GM19438 (cell line): ENCODE results near the gene ZNF136.

Experiments used
- ATAC-seq: cut with Tn5 transposase; IDR thresholded peaks from one replicate; pipeline ENCODE4 v1.9.1; 2021; ENCODE audit warnings: low read depth; ENCODE audit not compliant: unreplicated experiment

Gene ZNF136

DNA sequence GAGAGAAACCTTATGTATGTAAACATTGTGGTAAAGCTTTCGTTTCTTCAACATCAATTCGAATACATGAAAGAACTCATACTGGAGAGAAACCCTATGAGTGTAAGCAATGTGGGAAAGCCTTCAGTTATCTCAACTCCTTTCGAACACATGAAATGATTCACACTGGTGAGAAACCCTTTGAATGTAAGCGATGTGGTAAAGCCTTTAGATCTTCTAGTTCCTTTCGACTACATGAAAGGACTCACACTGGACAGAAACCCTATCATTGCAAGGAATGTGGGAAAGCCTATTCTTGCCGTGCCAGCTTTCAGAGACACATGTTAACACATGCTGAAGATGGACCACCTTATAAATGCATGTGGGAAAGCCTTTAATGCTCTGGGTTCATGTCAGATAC lies 24.7 kb downstream of the ZNF136 start:
- no peak for ATAC-seq

DNA sequence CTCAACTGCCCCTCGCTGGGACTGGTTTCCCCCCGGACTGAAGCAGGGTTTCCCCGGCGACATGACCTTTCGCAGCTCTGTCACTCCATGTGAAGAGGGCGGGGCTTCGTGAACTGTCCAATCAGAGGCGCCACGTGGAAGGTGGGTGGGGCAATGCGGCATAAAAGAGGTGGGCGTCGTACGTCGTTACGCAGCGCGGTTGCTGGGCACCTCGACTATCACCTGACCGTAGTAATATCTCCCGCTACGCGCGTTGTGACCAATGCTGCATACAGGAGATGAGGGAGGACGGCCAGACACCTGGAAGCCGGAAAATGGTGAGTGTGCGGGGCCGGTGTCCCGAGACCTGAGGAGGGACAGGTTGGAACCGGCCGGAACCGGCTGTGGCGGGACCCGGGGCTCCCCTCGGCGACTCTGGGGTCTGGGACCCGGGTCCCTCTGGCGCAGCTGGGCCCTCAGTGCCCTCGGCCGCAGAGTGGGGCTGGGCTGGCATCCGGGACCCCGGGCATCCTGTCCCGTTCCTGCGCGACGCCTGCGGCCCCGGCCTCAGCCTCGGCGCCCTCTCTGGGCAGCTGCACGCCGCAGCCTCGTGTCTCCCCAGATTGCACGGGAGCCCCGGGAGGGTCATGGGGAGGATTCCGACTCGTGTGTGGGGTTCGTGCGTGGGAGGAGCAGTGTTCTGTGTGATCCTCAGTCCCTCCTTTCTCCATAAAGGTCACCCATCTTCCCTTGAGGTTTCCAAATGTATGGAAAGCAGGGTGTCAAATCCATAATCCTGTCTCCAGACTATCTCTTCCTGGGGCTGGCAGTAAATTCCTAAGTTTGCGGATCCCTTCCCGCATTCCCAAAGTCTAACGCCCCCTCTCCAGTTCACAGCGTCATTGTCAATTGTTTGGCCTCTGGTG lies 32.2 kb downstream of the ZNF136 start:
- ATAC-seq: no peak

DNA sequence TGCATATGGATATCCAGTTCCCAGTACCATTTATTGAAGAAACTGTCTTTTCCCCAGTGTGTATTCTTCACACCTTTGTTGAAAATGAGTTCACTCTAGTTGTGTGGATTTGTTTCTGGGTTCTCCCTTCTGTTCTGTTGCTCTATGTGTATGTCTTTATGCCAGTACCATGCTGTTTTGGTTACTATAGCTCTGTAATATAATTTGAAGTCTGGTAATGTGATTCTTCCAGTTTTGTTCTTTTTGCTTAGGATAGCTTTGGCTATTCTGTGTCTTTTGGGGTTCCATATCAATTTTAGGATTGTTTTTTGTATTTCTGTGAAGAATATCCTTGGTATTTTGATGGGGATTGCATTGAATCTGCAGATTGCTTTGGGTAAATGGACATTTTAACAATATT lies 35.2 kb downstream of the ZNF136 start:
- ATAC-seq: no peak

DNA sequence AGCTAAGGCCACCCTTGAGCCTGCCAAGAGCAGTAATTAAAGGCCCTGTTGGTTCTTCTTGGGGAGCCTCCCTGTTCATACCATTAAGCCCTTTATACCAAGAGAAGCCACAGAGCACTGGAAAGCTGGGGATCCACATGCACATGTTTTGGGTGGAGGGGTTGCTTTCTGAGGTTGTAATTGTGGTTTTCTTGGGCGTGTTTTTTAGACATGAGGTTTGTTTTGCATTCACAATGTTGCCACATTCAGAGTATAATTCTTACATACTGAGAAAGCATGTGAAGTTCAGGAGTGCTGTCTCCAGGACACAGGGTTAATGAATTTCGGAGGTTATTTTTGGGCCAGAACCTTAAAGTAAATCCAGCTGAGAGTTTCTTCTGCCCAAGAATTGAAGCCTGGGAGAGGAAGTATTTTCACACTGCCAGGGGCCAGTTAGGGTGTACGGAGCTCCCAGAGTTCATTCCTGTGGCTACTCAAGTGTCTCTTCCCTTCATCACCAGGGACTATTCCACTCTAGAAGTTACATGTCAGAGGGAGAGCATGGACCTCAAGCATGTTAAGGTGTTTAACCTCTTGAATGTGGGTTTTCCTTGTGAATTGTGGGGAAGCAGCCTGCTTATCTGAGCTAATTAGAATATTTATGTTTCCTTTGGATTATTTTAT lies 37.0 kb downstream of the ZNF136 start:
- no peak for ATAC-seq

DNA sequence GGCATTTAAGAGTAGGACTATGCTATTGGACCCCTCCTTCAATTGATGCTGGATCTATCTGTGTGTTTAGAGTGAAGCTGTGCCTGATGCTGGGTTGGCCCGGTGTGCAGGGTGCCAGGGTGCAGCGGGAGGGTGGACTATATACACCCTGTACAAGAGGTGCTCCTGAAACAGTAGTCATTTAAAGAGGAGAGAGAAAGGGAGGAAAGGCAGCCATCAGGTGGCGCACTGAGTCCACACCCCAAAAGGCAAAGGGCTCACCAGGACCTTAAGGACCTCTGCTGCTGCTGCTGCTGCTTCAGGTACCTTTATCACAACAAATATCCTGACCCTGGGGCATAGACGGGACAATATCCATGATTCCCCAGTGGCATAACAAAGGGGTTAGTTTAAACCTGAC lies 39.4 kb downstream of the ZNF136 start:
- ATAC-seq: no peak

DNA sequence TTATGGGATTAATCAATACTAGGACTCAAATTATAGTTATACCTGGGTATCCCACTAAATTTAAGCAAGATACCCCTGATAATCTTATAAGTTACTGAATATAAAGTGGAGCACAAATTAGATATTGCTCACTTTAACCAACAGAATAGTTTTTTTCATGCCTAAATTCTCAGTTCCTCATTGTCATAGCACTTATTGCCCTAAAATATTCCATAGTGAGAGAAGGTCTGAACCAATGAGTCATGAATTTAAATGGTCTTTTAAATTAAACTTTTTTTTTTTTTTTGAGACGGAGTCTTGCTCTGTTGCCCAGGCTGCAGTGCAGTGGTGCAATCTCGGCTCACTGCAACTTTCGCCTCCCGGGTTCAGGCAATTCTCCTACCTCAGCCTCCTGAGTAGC lies 42.4 kb downstream of the ZNF136 start:
- no peak for ATAC-seq

DNA sequence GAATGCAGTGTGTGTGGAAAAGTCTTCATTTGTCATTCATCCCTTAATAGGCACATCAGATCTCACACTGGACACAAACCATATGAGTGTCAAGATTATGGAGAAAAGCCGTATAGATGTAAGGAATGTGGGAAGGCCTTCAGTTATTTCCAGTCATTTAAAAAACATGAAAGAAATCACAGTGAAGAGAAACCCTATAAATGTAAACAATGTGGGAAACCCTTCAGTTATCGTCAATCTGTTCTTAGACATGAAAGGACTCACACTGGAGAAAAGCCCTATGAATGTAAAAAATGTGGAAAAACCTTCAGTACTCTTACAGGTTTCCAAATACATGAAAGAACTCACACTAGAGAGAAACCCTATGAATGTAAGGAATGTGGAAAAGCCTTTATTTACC lies 45.3 kb downstream of the ZNF136 start:
- no peak for ATAC-seq

DNA sequence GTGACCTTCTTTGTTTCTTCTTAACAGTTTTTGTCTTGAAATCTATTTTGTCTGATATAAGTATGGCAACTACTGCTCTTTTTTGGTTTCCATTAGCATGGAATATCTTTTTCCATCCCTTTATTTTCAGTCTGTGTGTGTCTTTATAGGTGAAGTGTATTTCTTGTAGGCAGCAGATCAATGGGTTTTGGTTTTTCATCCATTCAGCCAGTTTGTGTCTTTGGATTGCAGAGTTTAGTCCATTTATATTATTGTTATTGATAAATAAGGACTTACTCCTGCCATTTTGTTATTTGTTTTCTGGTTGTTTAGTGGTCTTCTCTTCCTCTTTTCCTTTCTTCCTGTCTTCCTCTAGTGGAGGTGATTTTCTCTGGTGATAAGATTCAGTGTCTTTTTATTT lies 54.4 kb downstream of the ZNF136 start:
- ATAC-seq: no peak

DNA sequence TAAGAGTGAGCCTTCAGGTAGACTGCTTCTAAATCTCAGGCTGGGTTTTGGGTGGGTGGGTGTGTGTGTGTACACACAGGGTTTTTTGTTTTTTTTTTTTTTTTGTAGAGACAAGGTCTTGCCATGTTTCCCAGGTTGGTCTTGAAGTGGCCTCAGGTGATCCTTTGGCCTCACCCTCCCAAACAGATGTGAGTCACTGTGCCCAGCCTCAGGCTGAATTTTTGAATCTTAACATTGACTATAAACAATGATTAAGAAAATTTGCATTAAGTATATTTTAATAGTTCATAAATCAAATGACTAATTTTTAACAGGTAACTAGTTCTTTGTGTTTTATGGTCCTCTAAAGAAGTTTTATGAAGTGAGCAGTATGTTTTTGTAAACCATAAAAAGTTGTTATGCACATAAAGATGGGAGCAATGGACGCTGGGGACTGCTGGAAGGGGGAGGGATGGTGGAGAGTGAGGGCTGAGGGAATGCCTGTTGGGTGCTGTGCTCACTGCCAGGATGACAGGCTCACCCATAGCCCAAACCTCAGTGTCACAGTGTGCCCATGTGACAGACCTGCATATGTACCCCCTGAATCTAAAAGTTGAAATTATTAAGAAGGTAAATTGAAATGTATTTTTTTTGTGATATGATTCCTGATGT lies 60.2 kb downstream of the ZNF136 start:
- no peak for ATAC-seq

DNA sequence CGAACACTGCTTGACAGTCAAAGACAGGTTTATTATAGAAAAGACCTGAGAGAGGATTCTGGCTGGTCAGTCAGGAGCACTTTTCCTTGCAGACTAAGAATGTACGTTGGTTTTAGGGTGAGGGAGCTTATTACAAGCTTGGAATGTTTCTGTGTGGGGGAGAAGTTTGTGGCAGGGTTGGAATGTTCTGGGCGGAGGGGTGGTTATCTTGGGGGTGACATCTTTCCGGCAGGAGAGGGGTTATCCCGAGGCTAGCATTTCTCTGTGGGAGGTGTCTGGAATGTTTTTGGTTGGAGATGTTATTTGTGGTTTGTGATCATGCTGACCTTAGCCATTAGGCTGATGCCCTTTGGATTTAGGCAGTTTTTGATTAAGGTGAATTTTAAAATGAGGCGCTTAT lies 61.8 kb downstream of the ZNF136 start:
- no peak for ATAC-seq

DNA sequence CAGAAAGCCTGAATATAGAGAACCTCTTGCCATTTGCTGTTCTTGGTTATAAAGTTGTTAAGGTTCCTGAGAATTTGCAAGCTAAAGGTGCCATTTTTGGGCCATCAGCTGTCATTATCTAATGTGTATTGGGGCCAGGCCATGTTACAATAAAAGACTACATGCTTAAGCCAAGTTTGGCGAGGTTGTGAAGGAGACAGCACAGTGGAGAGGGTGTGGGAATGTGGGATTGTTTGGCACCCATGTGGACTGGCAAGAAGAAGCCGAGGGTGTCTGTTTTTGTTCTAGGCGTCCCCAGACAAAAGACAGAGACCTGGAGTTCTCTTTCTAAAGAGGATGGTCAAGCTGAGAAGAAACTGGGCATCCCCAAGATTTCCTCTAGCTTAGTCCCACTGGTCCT lies 67.1 kb downstream of the ZNF136 start:
- no peak for ATAC-seq

DNA sequence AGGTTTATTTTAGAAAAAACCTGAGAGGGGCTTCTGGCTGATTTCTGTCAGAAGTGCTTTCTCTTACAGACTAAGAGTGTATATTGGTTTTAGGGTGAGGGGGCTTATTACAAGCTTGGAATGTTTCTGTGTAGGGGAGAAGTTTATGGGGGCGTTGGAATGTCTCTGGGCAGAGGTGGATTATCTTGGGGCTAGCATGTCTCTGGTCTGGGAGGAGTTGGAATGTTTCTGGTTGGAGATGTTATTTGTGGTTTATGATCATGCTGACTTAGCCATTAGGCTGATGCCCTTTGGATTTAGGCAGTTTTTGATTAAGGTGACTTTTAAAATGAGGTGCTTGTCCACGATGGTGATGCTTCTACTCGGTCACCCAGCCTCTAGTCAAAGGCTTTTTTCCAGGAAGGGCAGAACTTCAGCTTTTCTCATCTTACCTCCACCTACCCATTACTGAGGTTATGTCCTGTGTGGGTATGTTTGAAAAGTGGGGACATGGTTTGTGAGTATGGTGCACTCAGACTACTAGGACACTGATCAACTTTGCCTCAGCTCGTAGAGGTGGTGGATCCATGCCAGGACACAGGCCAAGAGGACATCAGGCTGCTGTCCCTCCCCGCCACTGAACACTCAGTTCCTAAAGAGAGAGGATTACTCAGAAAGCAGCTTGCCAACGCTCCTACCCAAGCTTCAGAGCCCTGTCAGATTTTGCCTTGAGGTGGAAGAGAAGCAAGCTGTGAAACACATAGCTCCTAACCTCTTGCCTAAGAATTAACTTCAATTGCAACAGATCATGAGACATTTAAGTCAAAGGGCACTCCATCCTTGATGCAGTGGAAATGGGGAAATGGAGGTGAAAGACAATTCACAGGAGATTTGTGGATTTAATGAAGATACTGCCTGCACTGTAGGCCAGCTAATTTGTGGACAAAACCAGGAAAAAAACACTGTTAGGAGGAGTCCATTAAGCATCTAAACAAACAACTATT lies 68.1 kb downstream of the ZNF136 start:
- ATAC-seq: no peak

DNA sequence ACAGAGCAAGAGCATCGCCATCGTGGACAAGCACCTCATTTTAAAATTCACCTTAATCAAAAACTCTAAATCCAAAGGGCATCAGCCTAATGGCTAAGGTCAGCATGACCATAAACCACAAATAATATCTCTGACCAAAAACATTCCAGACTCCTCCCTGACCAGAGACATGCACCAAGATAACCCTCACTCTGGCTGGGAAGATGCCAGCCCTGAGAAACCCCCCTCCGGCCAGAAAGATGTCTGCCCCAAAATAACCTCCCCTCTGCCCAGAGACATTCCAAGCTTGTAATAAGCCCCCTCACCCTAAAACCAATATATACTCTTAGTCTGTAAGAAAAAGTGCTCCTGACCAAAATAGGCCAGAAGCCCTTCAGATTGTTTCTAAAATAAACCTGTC lies 70.1 kb downstream of the ZNF136 start:
- ATAC-seq: no peak

DNA sequence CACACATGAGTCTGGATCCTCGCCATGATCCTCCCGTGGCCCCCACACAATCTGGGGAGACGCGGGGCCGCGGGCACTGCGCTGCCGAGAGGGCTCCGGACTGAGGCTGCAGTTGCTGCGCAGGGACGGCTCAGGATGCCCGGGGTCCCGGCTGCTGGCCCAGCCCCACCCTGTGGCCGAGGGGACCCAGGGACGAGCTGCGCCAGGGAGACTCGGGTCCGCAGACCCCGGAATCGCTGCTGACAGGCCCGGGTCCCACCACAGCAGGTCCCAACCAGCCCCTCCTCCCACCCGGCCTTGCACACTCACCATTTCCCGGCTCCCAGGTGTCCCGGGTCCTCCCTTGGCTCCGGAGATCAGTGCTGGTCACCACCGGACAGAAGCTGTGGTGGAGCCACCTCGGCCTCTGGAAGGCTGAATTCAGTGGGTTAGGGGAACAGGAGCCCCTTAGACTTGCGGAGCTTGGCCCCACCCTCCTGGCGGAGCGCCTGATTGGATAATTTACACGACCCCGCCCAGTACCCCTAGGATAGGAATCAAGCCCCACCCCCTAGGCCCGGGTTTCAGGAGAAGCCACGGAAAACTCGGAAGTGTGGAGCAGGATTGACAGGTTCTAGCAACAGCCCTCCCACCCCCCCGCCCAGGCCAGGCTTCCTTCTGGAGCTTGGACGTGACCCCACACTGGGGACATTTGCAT lies 74.4 kb downstream of the ZNF136 start:
- ATAC-seq: no peak
